Spleen (tissue), 11 donors: Measurements from ENCODE around the gene ZNF764. TPM values are rescaled to one million over a fixed set of nuclear protein-coding genes. Genes with fewer than 3 reads are reported as not detected.
"Not testable (repeated sequence)": the region's sequence is repeated elsewhere in the genome, so short reads cannot be mapped to it uniquely, and the experiment has no call there.

Experiments used
- DNase-seq: peaks from one replicate; pipeline ENCODE4 v3.0.0-alpha.2; 2020
- H3K27ac ChIP-seq, 8 donors: fragments of 200-600 bp; sonication (generic) in 7 of 8; 1 replicate in 4 of 8; 2 replicates in 4 of 8; pipeline versions ENCODE4 v1.5.0 to v1.8.0; 2016 to 2021; ENCODE audit warnings: inconsistent platforms in 4 of 8, mild to moderate bottlenecking in 4 of 8, moderate library complexity in 1 of 8
- H3K27me3 ChIP-seq, 7 donors: fragments of 200-600 bp; sonication (generic) in 6 of 7; replicated peaks in 1 of 7; 1 replicate in 4 of 7; 2 replicates in 3 of 7; pipeline versions ENCODE4 v1.5.0 to v1.8.0; 2016 to 2021; ENCODE audit warnings: inconsistent platforms in 3 of 7, mild to moderate bottlenecking in 1 of 7
- H3K36me3 ChIP-seq, 6 donors: fragments of 200-600 bp; sonication (generic) in 5 of 6; 1 replicate in 4 of 6; 2 replicates in 2 of 6; pipeline versions ENCODE4 v1.5.0 to v1.8.0; 2016 to 2021; ENCODE audit warnings: inconsistent platforms in 2 of 6
- H3K4me1 ChIP-seq, 6 donors: fragments of 200-600 bp; sonication (generic) in 5 of 6; 1 replicate in 3 of 6; 2 replicates in 3 of 6; pipeline versions ENCODE4 v1.5.0 to v1.8.0; 2016 to 2021; ENCODE audit warnings: inconsistent platforms in 3 of 6
- H3K4me3 ChIP-seq, 8 donors: fragments of 200-600 bp; sonication (generic) in 7 of 8; 1 replicate in 4 of 8; 2 replicates in 4 of 8; pipeline versions ENCODE4 v1.5.0 to v1.8.0; 2016 to 2021; ENCODE audit warnings: inconsistent platforms in 4 of 8, mild to moderate bottlenecking in 4 of 8, moderate library complexity in 2 of 8
- H3K9me3 ChIP-seq, 8 donors: fragments of 200-600 bp; sonication (generic) in 7 of 8; 1 replicate in 4 of 8; 2 replicates in 4 of 8; pipeline versions ENCODE4 v1.5.0 to v1.8.0; 2016 to 2021; ENCODE audit warnings: inconsistent platforms in 4 of 8
- POLR2A ChIP-seq, 3 donors: fragments of 450-650 bp; IDR thresholded peaks; one replicate each; pipeline ENCODE4 v1.5.1; 2017; ENCODE audit warnings: antibody characterized with exemption in 3 of 3, mild to moderate bottlenecking in 1 of 3
- POLR2AphosphoS5 ChIP-seq, 3 donors: sonication (generic); formaldehyde crosslinking; IDR thresholded peaks; one replicate each; pipeline ENCODE4 v1.5.1; 2017; ENCODE audit warnings: antibody characterized with exemption in 3 of 3
- WGBS, 5 donors: extraction: QIAGEN DNeasy Blood & Tissue Kit in 3 of 5; methylation state at CpG; one replicate each; pipeline versions ENCODE4 v1.1.5 to v1.1.7; 2013 to 2018; 5-methylcytosine and 5-hydroxymethylcytosine counted together
- intact Hi-C: fragments of 100-400 bp; cut with DNase I; formaldehyde crosslinking; loops from one replicate; pipeline ENCODE4 v1.15.0; 2023; ENCODE audit warnings: low total_unique reads
- polyA plus RNA-seq, 3 donors: library from polyadenylated mRNA; stranded (reverse); fragments of 200-250 nt; gene quantifications; one replicate each; pipeline ENCODE4 v1.2.1, GENCODE V29; 2013
- total RNA-seq, 7 donors: library from RNA; depleted of rRNA in 3 of 7; stranded (reverse); fragments of >200 nt in 3 of 7; fragmentation: NEBNext Ultra II Directional in 4 of 7; extraction: Animal tissue kit (Norgen Biotek cat#: 25700) in 4 of 7; gene quantifications; one replicate each; pipeline versions ENCODE4 v1.1.0 to v1.2.1, GENCODE V29; 2016 to 2021
- TF ChIP-seq, protein P1 (sequence below), 11 experiments: fragments of 200-600 bp in 7 of 11; fragments of 450-650 bp in 4 of 11; sonication (generic) in 4 of 11; IDR thresholded peaks in 8 of 11; conservative IDR thresholded peaks in 3 of 11; 1 replicate in 7 of 11; 2 replicates in 4 of 11; pipeline versions ENCODE4 v1.4.0 to v1.8.0; 2016 to 2021; ENCODE audit warnings: antibody characterized with exemption in 11 of 11, inconsistent platforms in 4 of 11, mild to moderate bottlenecking in 1 of 11
- donor health status: healthy with polysubstance abuse.
- donor health status: DM: no; HTN: no; CAD: no; lungs with moderate emphysema.
- donor health status: DM: no; HTN: no; CAD: no.
- donor health status: Bipolar disorder and iron deficiency.
- donor health status: healthy.
- donor health status: DM: no; HTN: no; CAD: no.
- donor health status: DM: yes; HTN: yes; CAD: no.

The ZNF764 gene
- total and polyA plus RNA-seq, 10 donors, result 3.4 to 18.6 (median 13.2) TPM

- WGBS, 5 donors, result 79 to 91% (median 87%) methylated on average over 8 of the region's 8 CpGs
- no peaks in the 10 kb centered on the region for H3K9me3 ChIP-seq
- no peak overlapping the region for H3K27ac ChIP-seq
- intact Hi-C loops, result no loop called here
- H3K4me1 ChIP-seq, result peaks cover 0 to 21% (median 17%) of the 10 kb centered on the region in 6 donors
- no peak for DNase-seq
- H3K27me3 ChIP-seq, result no peaks in the 10 kb centered on the region
- no peak overlapping the region for H3K4me3 ChIP-seq
- no peaks in the 10 kb centered on the region for H3K36me3 ChIP-seq
- no peak for TF ChIP-seq POLR2A (IDR thresholded peaks at IDR 0.05)
- no peak for TF ChIP-seq POLR2AphosphoS5 (IDR thresholded peaks at IDR 0.05)
- TF ChIP-seq, protein P1, sequence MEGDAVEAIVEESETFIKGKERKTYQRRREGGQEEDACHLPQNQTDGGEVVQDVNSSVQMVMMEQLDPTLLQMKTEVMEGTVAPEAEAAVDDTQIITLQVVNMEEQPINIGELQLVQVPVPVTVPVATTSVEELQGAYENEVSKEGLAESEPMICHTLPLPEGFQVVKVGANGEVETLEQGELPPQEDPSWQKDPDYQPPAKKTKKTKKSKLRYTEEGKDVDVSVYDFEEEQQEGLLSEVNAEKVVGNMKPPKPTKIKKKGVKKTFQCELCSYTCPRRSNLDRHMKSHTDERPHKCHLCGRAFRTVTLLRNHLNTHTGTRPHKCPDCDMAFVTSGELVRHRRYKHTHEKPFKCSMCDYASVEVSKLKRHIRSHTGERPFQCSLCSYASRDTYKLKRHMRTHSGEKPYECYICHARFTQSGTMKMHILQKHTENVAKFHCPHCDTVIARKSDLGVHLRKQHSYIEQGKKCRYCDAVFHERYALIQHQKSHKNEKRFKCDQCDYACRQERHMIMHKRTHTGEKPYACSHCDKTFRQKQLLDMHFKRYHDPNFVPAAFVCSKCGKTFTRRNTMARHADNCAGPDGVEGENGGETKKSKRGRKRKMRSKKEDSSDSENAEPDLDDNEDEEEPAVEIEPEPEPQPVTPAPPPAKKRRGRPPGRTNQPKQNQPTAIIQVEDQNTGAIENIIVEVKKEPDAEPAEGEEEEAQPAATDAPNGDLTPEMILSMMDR (IDR thresholded peaks at IDR 0.05 in 8 of 11, conservative IDR thresholded peaks at IDR 0.05 in 3 of 11), result no peak
These were observed 18.9 kb downstream of the ZNF764 start for GRCh38 chr16:30539000-30539964.

- H3K4me3 ChIP-seq, H3K27me3 ChIP-seq, intact Hi-C loops, DNase-seq, H3K9me3 ChIP-seq: not testable (repeated sequence)
- WGBS, 5 donors, result 87 to 95% (median 91%) methylated on average over 13 of the region's 13 CpGs
- Histone ChIP-seq H3K4me1 (peaks cover 7 to 47% (median 32%) of the 10 kb centered on the region in 6 donors), H3K27ac (peak overlapping the region in 7 of 8 donors; percentile 93 to 96 (median 96)), H3K36me3 (peaks cover 0 to 17% (median 13%) of the 10 kb centered on the region in 6 donors)
These were observed 21.7 kb downstream of the ZNF764 start for GRCh38 chr16:30536391-30537024.

DNA sequence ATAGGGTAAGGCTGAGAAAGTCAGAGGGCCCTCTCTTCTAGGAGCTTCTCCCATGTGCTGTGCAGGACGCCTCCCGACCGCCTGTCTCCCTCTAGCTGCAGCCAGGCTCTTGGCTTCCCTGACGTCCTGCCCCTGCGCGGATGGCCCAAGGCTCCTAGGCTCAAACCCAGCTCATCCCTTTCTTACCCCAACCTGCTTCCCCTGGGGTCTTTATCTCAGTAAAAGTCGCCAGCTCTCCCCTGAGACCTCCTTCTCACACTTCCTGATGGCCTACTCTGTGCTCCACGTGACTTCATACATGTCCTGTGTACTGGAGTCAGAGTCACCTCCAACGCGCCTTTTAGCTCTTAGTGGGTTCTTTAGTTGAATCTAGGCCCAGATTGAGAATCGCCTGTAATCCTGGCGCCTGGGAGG lies 22.4 kb downstream of the ZNF764 start:
- WGBS, 5 donors, result 20 to 25% (median 22%) methylated on average over 12 of the region's 12 CpGs
- Histone ChIP-seq H3K4me1 (peaks cover 7 to 54% (median 32%) of the 10 kb centered on the region in 6 donors), H3K36me3 (peaks cover 0 to 24% (median 18%) of the 10 kb centered on the region in 6 donors), H3K9me3 (no peaks in the 10 kb centered on the region), H3K27me3 (no peaks in the 10 kb centered on the region), H3K27ac (peak overlapping the region; percentile 86 to 96 (median 96)), H3K4me3 (peak overlapping the region; percentile 62 to 85 (median 74))
- TF ChIP-seq POLR2A (IDR thresholded peaks at IDR 0.05), result no peak
- peak; percentile 52 to 69 (median 63) for TF ChIP-seq POLR2AphosphoS5 (IDR thresholded peaks at IDR 0.05)
- TF ChIP-seq, protein P1 (IDR thresholded peaks at IDR 0.05 in 8 of 11, conservative IDR thresholded peaks at IDR 0.05 in 3 of 11), result peak; percentile 23 to 80 (median 67)
- intact Hi-C loops, result no loop called here
- peak; percentile 91 for DNase-seq

DNA sequence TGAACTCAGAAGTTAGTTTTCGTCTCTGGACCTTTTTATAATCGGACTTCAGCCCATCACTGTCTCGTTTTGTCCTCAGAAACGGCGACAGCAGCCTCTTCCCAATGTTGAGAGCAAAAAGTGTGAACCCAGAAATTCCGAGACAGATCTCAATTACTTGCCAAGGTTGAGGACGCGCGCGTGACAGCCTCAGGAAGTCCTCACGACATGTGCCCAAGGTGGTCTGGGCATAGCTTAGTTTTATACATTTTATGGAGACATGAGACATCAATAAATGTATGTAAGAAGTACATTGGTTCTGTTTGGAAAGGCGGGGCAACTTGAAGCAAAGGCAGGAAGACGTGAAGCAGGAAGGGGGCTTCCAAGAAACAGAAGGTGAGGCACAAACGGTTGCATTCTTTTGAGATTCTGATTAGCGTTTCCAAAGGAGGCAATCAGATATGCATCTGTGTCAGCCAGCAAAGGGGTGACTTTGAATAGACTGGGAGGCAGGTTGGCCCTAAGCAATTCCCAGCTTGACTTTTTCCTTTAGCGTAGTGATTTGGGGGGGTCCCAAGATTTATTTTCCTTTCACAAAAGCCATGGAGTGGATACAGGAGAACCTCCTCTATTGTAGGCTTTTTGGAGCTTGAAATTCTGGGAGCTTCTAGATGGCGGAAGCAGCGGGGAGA lies 22.9 kb downstream of the ZNF764 start:
- intact Hi-C loops, result no loop called here
- no peaks in the 10 kb centered on the region for H3K27me3 ChIP-seq

More for the DNA sequence above, 22.9 kb downstream of the ZNF764 start:
- no peak for DNase-seq
- Histone ChIP-seq H3K36me3 (peaks cover 0 to 29% (median 20%) of the 10 kb centered on the region in 6 donors), H3K4me1 (peaks cover 7 to 60% (median 32%) of the 10 kb centered on the region in 6 donors), H3K9me3 (no peaks in the 10 kb centered on the region), H3K4me3 (peak overlapping the region; percentile 62 to 85 (median 74)), H3K27ac (peak overlapping the region; percentile 86 to 96 (median 96))
- TF ChIP-seq POLR2A (IDR thresholded peaks at IDR 0.05), result no peak
- TF ChIP-seq, protein P1 (IDR thresholded peaks at IDR 0.05 in 8 of 11, conservative IDR thresholded peaks at IDR 0.05 in 3 of 11), result no peak
- no peak for TF ChIP-seq POLR2AphosphoS5 (IDR thresholded peaks at IDR 0.05)
- WGBS, 5 donors, result 2 to 3% (median 3%) methylated on average over 18 of the region's 18 CpGs
